HG02943 (cell line): Measurements from ENCODE around the gene ORM2.

ENCODE experiments used
- ATAC-seq: cut with Tn5 transposase; IDR thresholded peaks from one replicate; pipeline ENCODE4 v1.9.1; 2021; ENCODE audit warnings: mild to moderate bottlenecking, low read depth, moderate library complexity; ENCODE audit not compliant: unreplicated experiment

ORM2 gene

GRCh38 chr9:114346146-114346545 is 16.5 kb downstream of the ORM2 start:
- no peak for ATAC-seq

GRCh38 chr9:114347675-114348074 is 18.0 kb downstream of the ORM2 start:
- ATAC-seq: no peak

GRCh38 chr9:114348261-114348905 is 18.7 kb downstream of the ORM2 start:
- ATAC-seq: no peak

GRCh38 chr9:114348906-114349482 is 19.3 kb downstream of the ORM2 start:
- peak; percentile 92 for ATAC-seq

GRCh38 chr9:114349713-114350480 is 20.2 kb downstream of the ORM2 start:
- no peak for ATAC-seq

- no peak for ATAC-seq
These were observed 21.1 kb downstream of the ORM2 start for GRCh38 chr9:114350636-114351401.

GRCh38 chr9:114351932-114352331 is 22.3 kb downstream of the ORM2 start:
- no peak for ATAC-seq

- no peak for ATAC-seq
These were observed 26.2 kb downstream of the ORM2 start for GRCh38 chr9:114355821-114356220.

- no peak for ATAC-seq
These were observed 27.1 kb downstream of the ORM2 start for GRCh38 chr9:114356792-114357191.

- ATAC-seq: no peak
These were observed 27.7 kb downstream of the ORM2 start for GRCh38 chr9:114357360-114357759.

- ATAC-seq: no peak
These were observed 28.3 kb downstream of the ORM2 start for GRCh38 chr9:114357911-114358328.

GRCh38 chr9:114359801-114360200 is 30.1 kb downstream of the ORM2 start:
- no peak for ATAC-seq

GRCh38 chr9:114361542-114361941 is 31.9 kb downstream of the ORM2 start:
- no peak for ATAC-seq

- ATAC-seq: no peak
These were observed 32.7 kb downstream of the ORM2 start for GRCh38 chr9:114362394-114362793.

- no peak for ATAC-seq
These were observed 33.8 kb downstream of the ORM2 start for GRCh38 chr9:114363424-114363823.

- ATAC-seq: no peak
These were observed 34.7 kb downstream of the ORM2 start for GRCh38 chr9:114364134-114365041.

GRCh38 chr9:114365194-114365593 is 35.5 kb downstream of the ORM2 start:
- ATAC-seq: no peak

GRCh38 chr9:114366334-114367128 is 36.9 kb downstream of the ORM2 start:
- peak; percentile 34 for ATAC-seq

- no peak for ATAC-seq
These were observed 37.7 kb downstream of the ORM2 start for GRCh38 chr9:114367366-114367765.
